Coronary artery (tissue), 2 donors: ENCODE data around the gene DNM1L.

Experiments used
- DNase-seq: peaks from one replicate; pipeline ENCODE4 v3.0.0-alpha.2; 2017; ENCODE audit warnings: low spot score
- H3K27ac ChIP-seq, 2 donors: fragments of 200-600 bp; sonication (generic); one replicate each; pipeline ENCODE4 v1.5.1; 2016 to 2019
- H3K4me3 ChIP-seq: fragments of 200-600 bp; sonication (generic); 2 replicates; pipeline ENCODE4 v1.5.1; 2016; ENCODE audit warnings: mild to moderate bottlenecking, moderate library complexity
- CTCF ChIP-seq: fragments of 200-600 bp; sonication (generic); IDR thresholded peaks from one replicate; pipeline ENCODE4 v1.5.1; 2019; ENCODE audit warnings: antibody characterized with exemption

DNM1L gene

DNA sequence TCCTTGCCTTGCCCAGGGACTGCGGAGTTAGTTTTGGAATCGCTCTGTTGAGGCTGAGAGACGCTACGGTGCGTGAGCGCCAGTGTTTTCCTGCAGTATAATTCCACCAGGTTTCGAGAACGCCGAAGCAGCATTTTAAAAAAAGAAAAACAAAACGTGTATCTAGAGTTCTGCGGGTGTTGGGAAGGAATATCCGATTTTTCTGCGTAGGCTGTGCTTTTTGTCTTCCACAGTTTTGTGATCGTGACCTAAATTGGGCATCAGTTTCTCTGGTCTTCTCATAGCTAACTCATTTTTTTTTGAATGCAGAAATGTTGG is 778 bp downstream of the DNM1L start:
- Histone ChIP-seq H3K27ac (peak overlapping the region; percentile 94), H3K4me3 (peak overlapping the region; percentile 77)
- no peak for DNase-seq
- TF ChIP-seq CTCF: no peak

DNA sequence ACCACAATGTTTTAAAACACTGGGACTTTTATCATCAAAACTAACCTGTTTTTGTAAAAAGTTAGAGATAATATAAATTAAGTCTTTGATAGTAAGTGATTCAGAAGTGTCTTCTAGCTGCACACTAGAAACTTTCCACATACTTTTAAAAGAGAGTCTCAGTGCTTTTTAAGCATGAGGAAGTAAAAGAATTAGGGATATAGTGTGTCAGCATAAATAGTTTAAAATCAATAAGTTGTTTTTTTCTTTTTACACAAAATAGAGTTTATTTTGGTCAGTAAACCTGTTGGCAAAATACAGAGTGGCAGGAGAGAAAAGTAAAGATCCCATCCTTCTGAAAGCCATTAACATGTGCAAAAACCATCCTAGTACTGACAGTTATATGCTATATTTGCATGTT is 1.7 kb downstream of the DNM1L start:
- TF ChIP-seq CTCF: no peak
- Histone ChIP-seq H3K27ac (peak overlapping the region; percentile 94), H3K4me3 (peak overlapping the region; percentile 77)
- DNase-seq: no peak

DNA sequence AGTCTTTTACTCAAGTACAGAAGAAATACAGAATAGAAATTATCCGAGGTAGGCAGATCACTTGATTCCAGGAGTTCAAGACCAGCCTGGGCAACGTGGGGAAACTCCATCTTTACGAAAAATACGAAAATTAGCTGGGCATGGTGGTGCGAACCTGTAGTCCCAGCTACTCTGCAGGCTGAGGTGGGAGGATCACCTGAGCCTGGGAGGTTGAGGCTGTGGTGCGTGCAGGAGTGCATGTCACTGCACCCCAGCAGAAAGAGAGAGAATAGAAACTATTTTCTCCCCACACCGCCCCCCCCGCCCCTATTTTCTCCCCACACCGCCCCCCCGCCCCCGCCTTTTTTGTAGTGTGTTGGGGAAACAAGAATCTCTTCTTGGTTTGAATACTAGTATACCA is 2.2 kb downstream of the DNM1L start:
- Histone ChIP-seq H3K27ac (peak overlapping the region in 1 of 2 donors; percentile 94), H3K4me3 (no peak overlapping the region)
- no peak for DNase-seq
- TF ChIP-seq CTCF: no peak

- TF ChIP-seq CTCF: no peak
Measured at GRCh38 chr12:32686340-32686739, 7.2 kb downstream of the DNM1L start.

GRCh38 chr12:32688786-32689185 is 9.7 kb downstream of the DNM1L start:
- TF ChIP-seq CTCF: no peak
- Histone ChIP-seq H3K27ac (no peak overlapping the region), H3K4me3 (no peak overlapping the region)
- DNase-seq: no peak

More at GRCh38 chr12:32686340-32686739, 7.2 kb downstream of the DNM1L start:
- Histone ChIP-seq H3K4me3 (no peak overlapping the region), H3K27ac (no peak overlapping the region)
- DNase-seq: no peak

DNA sequence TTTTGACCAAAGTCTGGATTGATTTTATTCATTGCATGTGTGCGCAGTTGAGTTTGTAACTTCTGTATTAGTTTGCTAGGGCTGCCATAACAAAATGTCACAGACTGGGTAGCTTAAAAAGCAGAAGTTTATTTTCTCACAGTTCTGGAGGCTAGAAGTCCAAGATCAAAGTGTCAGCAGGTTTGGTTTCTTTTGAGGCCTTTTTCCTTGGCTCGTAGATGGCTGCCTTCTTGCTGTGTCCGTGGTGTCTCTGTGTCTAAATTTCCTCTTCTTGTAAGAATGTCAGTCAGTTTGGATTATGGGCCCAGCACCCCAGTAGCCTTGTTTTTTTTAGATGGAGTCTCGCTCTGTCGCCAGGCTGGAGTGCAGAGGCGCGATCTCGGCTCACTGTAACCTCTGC is 11.8 kb downstream of the DNM1L start:
- Histone ChIP-seq H3K4me3 (no peak overlapping the region), H3K27ac (no peak overlapping the region)
- no peak for TF ChIP-seq CTCF
- DNase-seq: no peak

DNA sequence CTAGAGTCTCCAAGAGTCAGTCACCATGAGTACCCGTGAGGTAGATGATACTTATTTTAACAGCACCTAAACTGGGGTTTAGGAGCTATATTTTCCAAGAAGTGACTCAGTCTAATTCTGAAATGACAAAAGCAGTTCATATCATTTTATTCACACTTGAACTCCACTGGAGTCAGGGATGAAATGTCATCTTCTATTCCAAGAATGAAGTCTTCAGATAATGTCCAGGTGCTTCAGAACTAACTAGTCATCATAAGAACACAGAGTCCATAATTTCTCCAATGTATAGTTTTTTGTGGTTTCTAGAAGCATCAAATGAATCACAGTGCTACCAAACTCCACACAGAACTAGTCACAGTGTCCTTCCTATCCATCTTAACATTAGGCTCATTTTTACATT is 13.3 kb downstream of the DNM1L start:
- Histone ChIP-seq H3K27ac (no peak overlapping the region), H3K4me3 (no peak overlapping the region)
- DNase-seq: no peak
- TF ChIP-seq CTCF: no peak
